ENCODE measurements around the gene ANKRD18B.

- TF ChIP-seq TARDBP (IDR thresholded peaks at IDR 0.05) (no peak), NFRKB (IDR thresholded peaks at IDR 0.05) (no peak), ELF4 (IDR thresholded peaks at IDR 0.05) (no peak), FOXM1 (IDR thresholded peaks at IDR 0.05; ENCODE audit: borderline replicate concordance) (no peak), L3MBTL2 (conservative IDR thresholded peaks at IDR 0.05) (no peak), BHLHE40 (IDR thresholded peaks at IDR 0.05; ENCODE audit: borderline replicate concordance) (no peak), FOXK2 (IDR thresholded peaks at IDR 0.05) (no peak)
These were observed 87.3 kb downstream of the ANKRD18B start for GRCh38 chr9:33611358-33611757.
